PC-3 (cell line): ENCODE data around the gene HLCS.

Experiments
- EZH2 ChIP-seq: fragments of 300-600 bp; sonication (generic); IDR thresholded peaks from one replicate; pipeline ENCODE4 v1.6.1; 2017; ENCODE audit warnings: antibody characterized with exemption, mild to moderate bottlenecking, low read length; ENCODE audit not compliant: unreplicated experiment
- TF ChIP-seq, protein P1 (sequence below): fragments of 300-600 bp; sonication (generic); conservative IDR thresholded peaks from 2 replicates; pipeline ENCODE4 v1.5.1; 2017; ENCODE audit warnings: antibody characterized with exemption, low read depth, mild to moderate bottlenecking, low read length

DNA sequence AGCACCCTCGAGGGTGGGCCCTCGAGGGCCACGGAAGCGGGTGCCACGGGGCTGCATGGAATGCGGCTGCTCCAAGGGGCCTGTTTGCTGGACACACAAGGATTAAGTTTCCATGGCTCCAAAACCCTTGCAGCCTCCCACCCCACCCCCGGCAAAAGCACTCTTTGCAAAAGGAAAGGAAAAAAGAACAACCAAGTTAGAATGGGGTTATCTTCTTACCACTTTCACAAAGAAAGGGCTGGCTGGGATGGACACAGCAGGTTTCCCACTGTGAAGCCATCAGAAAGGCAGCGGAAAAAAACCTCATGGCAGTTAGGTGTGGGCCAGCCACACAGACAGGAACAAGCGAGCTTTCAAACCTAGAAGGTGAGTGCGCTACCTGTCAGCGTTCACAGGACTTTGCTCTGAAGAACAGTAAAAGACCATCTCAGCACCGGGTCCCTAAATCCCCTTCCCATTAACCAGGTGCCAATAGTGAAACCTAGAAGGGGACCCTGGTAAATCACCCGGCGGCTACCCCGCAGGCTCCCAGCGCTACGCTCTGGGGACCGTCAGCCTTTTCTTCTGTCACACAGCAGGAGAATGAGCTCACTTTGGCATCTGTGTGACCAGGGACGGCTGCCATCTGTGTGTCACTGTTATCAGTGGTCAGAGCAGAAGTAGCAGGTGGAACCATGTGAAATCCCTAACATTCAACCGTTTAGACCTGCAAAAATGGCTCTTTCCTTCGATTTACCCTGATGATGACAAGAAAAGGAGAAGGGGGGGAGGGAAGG lies 174.6 kb downstream of the HLCS start:
- TF ChIP-seq, protein P1, sequence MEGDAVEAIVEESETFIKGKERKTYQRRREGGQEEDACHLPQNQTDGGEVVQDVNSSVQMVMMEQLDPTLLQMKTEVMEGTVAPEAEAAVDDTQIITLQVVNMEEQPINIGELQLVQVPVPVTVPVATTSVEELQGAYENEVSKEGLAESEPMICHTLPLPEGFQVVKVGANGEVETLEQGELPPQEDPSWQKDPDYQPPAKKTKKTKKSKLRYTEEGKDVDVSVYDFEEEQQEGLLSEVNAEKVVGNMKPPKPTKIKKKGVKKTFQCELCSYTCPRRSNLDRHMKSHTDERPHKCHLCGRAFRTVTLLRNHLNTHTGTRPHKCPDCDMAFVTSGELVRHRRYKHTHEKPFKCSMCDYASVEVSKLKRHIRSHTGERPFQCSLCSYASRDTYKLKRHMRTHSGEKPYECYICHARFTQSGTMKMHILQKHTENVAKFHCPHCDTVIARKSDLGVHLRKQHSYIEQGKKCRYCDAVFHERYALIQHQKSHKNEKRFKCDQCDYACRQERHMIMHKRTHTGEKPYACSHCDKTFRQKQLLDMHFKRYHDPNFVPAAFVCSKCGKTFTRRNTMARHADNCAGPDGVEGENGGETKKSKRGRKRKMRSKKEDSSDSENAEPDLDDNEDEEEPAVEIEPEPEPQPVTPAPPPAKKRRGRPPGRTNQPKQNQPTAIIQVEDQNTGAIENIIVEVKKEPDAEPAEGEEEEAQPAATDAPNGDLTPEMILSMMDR: no peak
- no peak for TF ChIP-seq EZH2
